HepG2 (cell line): ENCODE data around the gene GH2. TPM values are rescaled to one million over a fixed set of nuclear protein-coding genes. Genes with fewer than 3 reads are reported as not detected.
A peak's percentile ranks its signal among the peaks of the same experiment; 100 is the strongest.

Source experiments
- ARNT2 ChIP-seq: sonication (generic); formaldehyde crosslinking; IDR thresholded peaks from 2 replicates; pipeline ENCODE4 v1.8.0; 2022; ENCODE audit warnings: mild to moderate bottlenecking, low read depth, missing genetic modification reagents, moderate library complexity
- HDAC1 ChIP-seq: sonication (generic); formaldehyde crosslinking; IDR thresholded peaks from 2 replicates; pipeline ENCODE4 v1.5.1; 2020; ENCODE audit warnings: mild to moderate bottlenecking, missing genetic modification reagents
- HDAC2 ChIP-seq: sonication (generic); formaldehyde crosslinking; IDR thresholded peaks from 2 replicates; pipeline ENCODE4 v1.4.0; 2020; ENCODE audit warnings: missing genetic modification reagents
- HNF1B ChIP-seq: sonication (generic); formaldehyde crosslinking; IDR thresholded peaks from 2 replicates; pipeline ENCODE4 v1.5.1; 2020; ENCODE audit warnings: mild to moderate bottlenecking, moderate library complexity, missing genetic modification reagents
- KLF6 ChIP-seq: IDR thresholded peaks from 2 replicates; pipeline ENCODE4 v1.8.0; 2016; ENCODE audit warnings: missing biosample characterization, missing genetic modification reagents
- SALL2 ChIP-seq: sonication (generic); formaldehyde crosslinking; IDR thresholded peaks from 2 replicates; pipeline ENCODE4 v1.8.1; 2023; ENCODE audit warnings: mild to moderate bottlenecking, missing genetic modification reagents, inconsistent platforms
- SMAD3 ChIP-seq: sonication (generic); formaldehyde crosslinking; IDR thresholded peaks from 2 replicates; pipeline ENCODE4 v1.4.0; 2020; ENCODE audit warnings: missing genetic modification reagents
- USF2 ChIP-seq, 2 experiments: sonication (generic) in 1 of 2; formaldehyde crosslinking in 1 of 2; IDR thresholded peaks; 2 replicates each; pipeline versions ENCODE4 v1.5.1 to v1.6.1; 2011 to 2020; ENCODE audit warnings: borderline replicate concordance in 1 of 2, low read depth in 1 of 2, low read length in 1 of 2, mild to moderate bottlenecking in 1 of 2, missing genetic modification reagents in 1 of 2, moderate library complexity in 1 of 2
- ZC3H4 ChIP-seq: sonication (generic); formaldehyde crosslinking; IDR thresholded peaks from 2 replicates; pipeline ENCODE4 v1.4.0; 2020; ENCODE audit warnings: missing genetic modification reagents, borderline replicate concordance
- ZMYM2 ChIP-seq: sonication (generic); formaldehyde crosslinking; IDR thresholded peaks from 2 replicates; pipeline ENCODE4 v1.8.0; 2022; ENCODE audit warnings: mild to moderate bottlenecking, missing genetic modification reagents
- ZNF234 ChIP-seq: sonication (generic); formaldehyde crosslinking; conservative IDR thresholded peaks from 2 replicates; pipeline ENCODE4 v1.5.1; 2020; ENCODE audit warnings: mild to moderate bottlenecking, missing genetic modification reagents
- ZNF350 ChIP-seq: sonication (generic); formaldehyde crosslinking; IDR thresholded peaks from 2 replicates; pipeline ENCODE4 v1.4.0; 2020; ENCODE audit warnings: mild to moderate bottlenecking, low read depth, missing genetic modification reagents, borderline replicate concordance
- ZNF44 ChIP-seq: sonication (generic); formaldehyde crosslinking; IDR thresholded peaks from 2 replicates; pipeline ENCODE4 v1.5.1; 2020; ENCODE audit warnings: mild to moderate bottlenecking, missing genetic modification reagents
- ZNF598 ChIP-seq: sonication (generic); formaldehyde crosslinking; IDR thresholded peaks from 2 replicates; pipeline ENCODE4 v1.5.1; 2020; ENCODE audit warnings: mild to moderate bottlenecking, missing genetic modification reagents, borderline replicate concordance
- ZNF790 ChIP-seq: sonication (generic); formaldehyde crosslinking; IDR thresholded peaks from 2 replicates; pipeline ENCODE4 v1.8.0; 2022; ENCODE audit warnings: missing genetic modification reagents, mild to moderate bottlenecking, borderline replicate concordance
- polyA plus RNA-seq, 8 experiments: library from polyadenylated mRNA; depleted of rRNA in 3 of 8; stranded (reverse) in 7 of 8; unstranded in 1 of 8; fragments of >200 nt; fragmentation: Illumina TruSeq in 4 of 8; extraction: Trizol in 4 of 8; gene quantifications; 2 replicates each; pipeline versions ENCODE4 v1.2.1 to v1.2.3, GENCODE V29; 2011 to 2016; ENCODE audit warnings: low read depth in 4 of 8, missing spikeins in 1 of 8, mixed read lengths in 1 of 8; ENCODE audit not compliant: insufficient read depth in 1 of 8
- total RNA-seq, 5 experiments: library from RNA; depleted of rRNA; stranded (reverse); fragments of >200 nt; fragmentation: Illumina TruSeq; extraction: Trizol; gene quantifications; 2 replicates each; pipeline ENCODE4 v1.2.3, GENCODE V29; 2016; ENCODE audit warnings: low read depth in 1 of 5
- TF ChIP-seq, protein P1 (sequence below): sonication (generic); formaldehyde crosslinking; IDR thresholded peaks from 2 replicates; pipeline ENCODE4 v1.8.1; 2022; ENCODE audit warnings: mild to moderate bottlenecking, missing genetic modification reagents
- TF ChIP-seq, protein P2 (sequence below): sonication (generic); formaldehyde crosslinking; IDR thresholded peaks from 2 replicates; pipeline ENCODE4 v1.4.0; 2020; ENCODE audit warnings: low read depth, mild to moderate bottlenecking, missing genetic modification reagents
- TF ChIP-seq, protein P3 (sequence below): sonication (generic); formaldehyde crosslinking; IDR thresholded peaks from 2 replicates; pipeline ENCODE4 v1.5.0; 2020; ENCODE audit warnings: missing genetic modification reagents, mild to moderate bottlenecking, borderline replicate concordance

Gene GH2
- total and polyA plus RNA-seq, 2 of the 13 experiments (the other 11 are each of a cell fraction or from before 2014, with no cell fraction given), result not detected

DNA sequence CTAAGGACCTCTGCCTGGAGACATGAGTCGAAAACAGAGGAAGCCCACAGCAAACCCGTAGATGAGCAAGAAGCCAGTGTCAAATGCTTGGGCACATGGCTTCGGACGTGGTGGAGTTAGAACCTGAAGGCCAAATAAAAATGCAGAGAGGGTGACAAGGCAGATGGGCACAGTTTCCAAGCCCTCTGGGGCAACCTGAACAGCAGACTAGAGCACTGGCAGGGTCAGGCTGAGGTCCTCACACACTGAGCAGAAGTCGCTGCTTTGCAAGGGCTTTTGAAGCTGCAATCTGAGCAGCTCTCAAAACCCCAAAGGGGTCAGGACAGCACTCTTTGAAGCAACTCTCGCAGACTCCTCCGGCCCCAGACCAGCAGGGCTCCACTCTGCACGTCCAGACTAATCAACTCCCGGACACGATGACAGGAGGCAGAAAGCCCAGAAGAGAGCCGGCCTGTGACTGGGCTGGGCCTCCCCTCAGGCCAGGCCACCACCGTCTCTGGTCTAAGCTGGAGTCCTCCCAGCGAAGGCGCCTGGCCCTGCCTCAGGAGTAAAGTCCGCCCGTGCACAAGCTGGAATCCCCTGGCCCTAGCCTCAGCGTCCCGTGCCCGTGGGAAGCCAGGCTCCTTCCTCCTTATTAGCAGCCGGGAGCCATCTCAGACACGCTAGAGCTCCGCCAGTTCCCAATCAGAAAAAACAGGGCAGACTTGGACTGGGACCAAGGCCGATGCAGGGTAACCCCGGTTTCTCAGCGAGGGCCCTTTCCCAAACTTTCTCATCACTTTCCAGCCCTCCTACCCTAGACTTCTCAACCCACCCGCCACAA is 40.2 kb downstream of the GH2 start (continued):
- no peak for TF ChIP-seq HNF1B
- peak; percentile 73; the same call in 1 of the 2 replicates for TF ChIP-seq ZNF350
- no peak for TF ChIP-seq HDAC2 (CRISPR knock-in tag)
- no peak for TF ChIP-seq ZNF790 (CRISPR knock-in tag)
- TF ChIP-seq, protein P1, sequence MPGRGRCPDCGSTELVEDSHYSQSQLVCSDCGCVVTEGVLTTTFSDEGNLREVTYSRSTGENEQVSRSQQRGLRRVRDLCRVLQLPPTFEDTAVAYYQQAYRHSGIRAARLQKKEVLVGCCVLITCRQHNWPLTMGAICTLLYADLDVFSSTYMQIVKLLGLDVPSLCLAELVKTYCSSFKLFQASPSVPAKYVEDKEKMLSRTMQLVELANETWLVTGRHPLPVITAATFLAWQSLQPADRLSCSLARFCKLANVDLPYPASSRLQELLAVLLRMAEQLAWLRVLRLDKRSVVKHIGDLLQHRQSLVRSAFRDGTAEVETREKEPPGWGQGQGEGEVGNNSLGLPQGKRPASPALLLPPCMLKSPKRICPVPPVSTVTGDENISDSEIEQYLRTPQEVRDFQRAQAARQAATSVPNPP, result no peak
- no peak for TF ChIP-seq ZC3H4 (CRISPR knock-in tag)
- peak; percentile 46; the same call in 1 of the 2 replicates for TF ChIP-seq HDAC1
- no peak for TF ChIP-seq KLF6 (CRISPR knock-in tag)
- no peak for TF ChIP-seq USF2 (IDR thresholded peaks at IDR 0.05; ENCODE audit: low read depth, low read length)
- TF ChIP-seq USF2 (CRISPR knock-in tag; IDR thresholded peaks at IDR 0.05; ENCODE audit: borderline replicate concordance), result no peak
- peak; percentile 83; the same call in 1 of the 2 replicates for TF ChIP-seq ZNF598
- no peak; the same call in 1 of the 2 replicates for TF ChIP-seq ZNF234 (CRISPR knock-in tag)
- TF ChIP-seq ZMYM2, result 0 out of 2 replicates have a peak, but pooled peaks have one; percentile 41
- TF ChIP-seq, protein P2, sequence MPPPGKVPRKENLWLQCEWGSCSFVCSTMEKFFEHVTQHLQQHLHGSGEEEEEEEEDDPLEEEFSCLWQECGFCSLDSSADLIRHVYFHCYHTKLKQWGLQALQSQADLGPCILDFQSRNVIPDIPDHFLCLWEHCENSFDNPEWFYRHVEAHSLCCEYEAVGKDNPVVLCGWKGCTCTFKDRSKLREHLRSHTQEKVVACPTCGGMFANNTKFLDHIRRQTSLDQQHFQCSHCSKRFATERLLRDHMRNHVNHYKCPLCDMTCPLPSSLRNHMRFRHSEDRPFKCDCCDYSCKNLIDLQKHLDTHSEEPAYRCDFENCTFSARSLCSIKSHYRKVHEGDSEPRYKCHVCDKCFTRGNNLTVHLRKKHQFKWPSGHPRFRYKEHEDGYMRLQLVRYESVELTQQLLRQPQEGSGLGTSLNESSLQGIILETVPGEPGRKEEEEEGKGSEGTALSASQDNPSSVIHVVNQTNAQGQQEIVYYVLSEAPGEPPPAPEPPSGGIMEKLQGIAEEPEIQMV (CRISPR knock-in tag), result no peak
- TF ChIP-seq SMAD3 (CRISPR knock-in tag), result no peak
- TF ChIP-seq, protein P3, sequence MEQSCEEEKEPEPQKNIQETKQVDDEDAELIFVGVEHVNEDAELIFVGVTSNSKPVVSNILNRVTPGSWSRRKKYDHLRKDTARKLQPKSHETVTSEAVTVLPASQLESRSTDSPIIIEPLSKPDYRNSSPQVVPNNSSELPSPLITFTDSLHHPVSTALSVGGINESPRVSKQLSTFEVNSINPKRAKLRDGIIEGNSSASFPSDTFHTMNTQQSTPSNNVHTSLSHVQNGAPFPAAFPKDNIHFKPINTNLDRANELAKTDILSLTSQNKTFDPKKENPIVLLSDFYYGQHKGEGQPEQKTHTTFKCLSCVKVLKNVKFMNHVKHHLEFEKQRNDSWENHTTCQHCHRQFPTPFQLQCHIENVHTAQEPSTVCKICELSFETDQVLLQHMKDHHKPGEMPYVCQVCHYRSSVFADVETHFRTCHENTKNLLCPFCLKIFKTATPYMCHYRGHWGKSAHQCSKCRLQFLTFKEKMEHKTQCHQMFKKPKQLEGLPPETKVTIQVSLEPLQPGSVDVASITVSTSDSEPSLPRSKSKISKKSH (CRISPR knock-in tag), result peak; percentile 73; the same call in 1 of the 2 replicates
- peak; percentile 68; the same call in 1 of the 2 replicates for TF ChIP-seq ZNF44 (CRISPR knock-in tag)
- TF ChIP-seq ARNT2 (CRISPR knock-in tag), result no peak
- TF ChIP-seq SALL2, result no peak
